HepG2 (cell line): Measurements from ENCODE around the gene HMHB1. TPM values are rescaled to one million over a fixed set of nuclear protein-coding genes. Genes with fewer than 3 reads are reported as not detected.

ENCODE experiments used
- ATAC-seq: fragments of 200-7000 bp; cut with Tn5 transposase; 3 replicates; pipeline ENCODE4 v1.9.1; 2020; ENCODE audit warnings: mild to moderate bottlenecking, moderate library complexity
- BruUV-seq: library from RNA; stranded (reverse); fragments of 400-500 nt; replicated peaks from 2 replicates; lab custom pipeline; 2021; lab: Mats Ljungman, UMichigan
- CTCF ChIA-PET: fragments of 300-600 bp; formaldehyde crosslinking; extraction: SDS; loops from one replicate; lab custom pipeline; 2021; ENCODE audit warnings: low total read pairs, inconsistent platforms, low intra/inter-chr PET ratio; lab: Yijun Ruan, JAX
- POLR2A ChIA-PET: fragments of 350-600 bp; sonication (Branson Sonifier 250); formaldehyde crosslinking; loops from one replicate; lab custom pipeline; 2020; ENCODE audit warnings: antibody characterized with exemption, inconsistent platforms; lab: Yijun Ruan, JAX
- DNase-seq: peaks from one replicate; pipeline ENCODE4 v3.0.0-alpha.2; 2015; ENCODE audit warnings: low spot score
- FAIRE-seq: peaks from 3 replicates; lab custom pipeline; 2011; peaks lifted over from hg19 to GRCh38; lab: Jason Lieb, UNC
- H2AFZ ChIP-seq: one replicate; pipeline ENCODE4 v1.6.1; 2011; ENCODE audit warnings: low read length, inconsistent platforms
- H3K27ac ChIP-seq: fragments of 300-600 bp; 3 replicates; pipeline ENCODE4 v1.8.0; 2011; ENCODE audit warnings: mixed run types, mild to moderate bottlenecking, mixed read lengths, low read length, inconsistent platforms; ENCODE audit not compliant: insufficient read depth; ENCODE audit errors: extremely low read length
- H3K27me3 ChIP-seq, 2 experiments: fragments of 200-600 bp in 1 of 2; 2 replicates in 1 of 2; 3 replicates in 1 of 2; pipeline versions ENCODE4 v1.6.0 to v1.8.0; 2011; ENCODE audit warnings: low read length in 2 of 2, mild to moderate bottlenecking in 2 of 2, moderate library complexity in 2 of 2, inconsistent platforms in 1 of 2; ENCODE audit not compliant: insufficient read depth in 2 of 2, control insufficient read depth in 1 of 2
- H3K36me3 ChIP-seq, 2 experiments: fragments of 200-600 bp in 1 of 2; replicated peaks in 1 of 2; 2 replicates in 1 of 2; 3 replicates in 1 of 2; pipeline versions ENCODE4 v1.5.1 to v1.8.0; 2011; ENCODE audit warnings: low read length in 2 of 2, inconsistent platforms in 1 of 2; ENCODE audit not compliant: insufficient read depth in 2 of 2, control insufficient read depth in 1 of 2
- H3K4me1 ChIP-seq: 2 replicates; pipeline ENCODE4 v1.5.1; 2012; ENCODE audit warnings: low read length, inconsistent platforms; ENCODE audit not compliant: insufficient read depth
- H3K4me2 ChIP-seq: 2 replicates; pipeline ENCODE4 v1.6.0; 2011; ENCODE audit warnings: low read depth, low read length, inconsistent platforms
- H3K4me3 ChIP-seq, 3 experiments: fragments of 200-600 bp in 1 of 3; sonication (generic), shearing (Covaris generic) in 1 of 3; replicated peaks in 1 of 3; 2 replicates each; pipeline ENCODE4 v1.5.1; 2011 to 2016; ENCODE audit warnings: low read length in 3 of 3, inconsistent platforms in 2 of 3, low read depth in 2 of 3, mild to moderate bottlenecking in 2 of 3, control low read depth in 1 of 3, mixed read lengths in 1 of 3; ENCODE audit not compliant: insufficient read depth in 1 of 3
- H3K79me2 ChIP-seq: one replicate; pipeline ENCODE4 v1.6.1; 2011; ENCODE audit warnings: low read length, inconsistent platforms; ENCODE audit not compliant: insufficient read depth
- H3K9ac ChIP-seq: 2 replicates; pipeline ENCODE4 v1.6.0; 2011; ENCODE audit warnings: mild to moderate bottlenecking, low read depth, low read length, inconsistent platforms; ENCODE audit not compliant: insufficient read depth
- H3K9me3 ChIP-seq: 2 replicates; pipeline ENCODE4 v1.5.1; 2012; ENCODE audit warnings: mild to moderate bottlenecking, low read length
- H4K20me1 ChIP-seq: 2 replicates; pipeline ENCODE4 v1.6.0; 2011; ENCODE audit warnings: inconsistent platforms, mild to moderate bottlenecking, low read length, moderate library complexity; ENCODE audit not compliant: insufficient read depth
- HMGXB3 ChIP-seq: sonication (generic); formaldehyde crosslinking; IDR thresholded peaks from 2 replicates; pipeline ENCODE4 v1.4.0; 2020; ENCODE audit warnings: missing genetic modification reagents, borderline replicate concordance
- KDM4B ChIP-seq: sonication (generic); formaldehyde crosslinking; IDR thresholded peaks from 2 replicates; pipeline ENCODE4 v1.4.0; 2020; ENCODE audit warnings: missing genetic modification reagents
- SMAD9 ChIP-seq: sonication (generic); formaldehyde crosslinking; IDR thresholded peaks from 2 replicates; pipeline ENCODE4 v1.5.1; 2020; ENCODE audit warnings: mild to moderate bottlenecking, missing genetic modification reagents
- SP5 ChIP-seq: IDR thresholded peaks from 2 replicates; pipeline ENCODE4 v1.6.1; 2016; ENCODE audit warnings: low read depth, borderline replicate concordance
- TEAD2 ChIP-seq: sonication (generic); formaldehyde crosslinking; IDR thresholded peaks from 2 replicates; pipeline ENCODE4 v1.9.0; 2021; ENCODE audit warnings: missing genetic modification reagents
- ZNF7 ChIP-seq: IDR thresholded peaks from 2 replicates; pipeline ENCODE4 v1.6.1; 2016; ENCODE audit warnings: missing biosample characterization, missing genetic modification reagents
- WGBS: methylation state at CpG from one replicate; pipeline ENCODE4 v1.1.6; 2017; ENCODE audit warnings: low lambda C conversion rate; 5-methylcytosine and 5-hydroxymethylcytosine counted together
- in situ Hi-C: cut with HindIII; loops from 2 replicates; pipeline ENCODE4 v1.10.0; 2017; ENCODE audit warnings: low pct_unique_long_range_greater_than_20kb; ENCODE audit not compliant: extremely low pct_ligation_motif_present
- intact Hi-C: fragments of 100-400 bp; cut with micrococcal nuclease; formaldehyde crosslinking; loops from one replicate; pipeline ENCODE4 v1.10.0; 2022; ENCODE audit not compliant: unreplicated experiment
- polyA plus RNA-seq, 8 experiments: library from polyadenylated mRNA; depleted of rRNA in 3 of 8; stranded (reverse) in 7 of 8; unstranded in 1 of 8; fragments of >200 nt; fragmentation: Illumina TruSeq in 4 of 8; extraction: Trizol in 4 of 8; gene quantifications; 2 replicates each; pipeline versions ENCODE4 v1.2.1 to v1.2.3, GENCODE V29; 2011 to 2016; ENCODE audit warnings: low read depth in 4 of 8, missing spikeins in 1 of 8, mixed read lengths in 1 of 8; ENCODE audit not compliant: insufficient read depth in 1 of 8
- total RNA-seq, 5 experiments: library from RNA; depleted of rRNA; stranded (reverse); fragments of >200 nt; fragmentation: Illumina TruSeq; extraction: Trizol; gene quantifications; 2 replicates each; pipeline ENCODE4 v1.2.3, GENCODE V29; 2016; ENCODE audit warnings: low read depth in 1 of 5
- TF ChIP-seq, protein P1 (sequence below): sonication (generic); formaldehyde crosslinking; conservative IDR thresholded peaks from 2 replicates; pipeline ENCODE4 v1.4.0; 2020; ENCODE audit warnings: mild to moderate bottlenecking, missing genetic modification reagents, moderate library complexity
- TF ChIP-seq, protein P2 (sequence below): sonication (generic); formaldehyde crosslinking; IDR thresholded peaks from 2 replicates; pipeline ENCODE4 v1.4.0; 2020; ENCODE audit warnings: missing genetic modification reagents, borderline replicate concordance

Gene HMHB1
- total and polyA plus RNA-seq, 2 of the 13 experiments (the other 11 are each of a cell fraction or from before 2014, with no cell fraction given), result not detected

DNA sequence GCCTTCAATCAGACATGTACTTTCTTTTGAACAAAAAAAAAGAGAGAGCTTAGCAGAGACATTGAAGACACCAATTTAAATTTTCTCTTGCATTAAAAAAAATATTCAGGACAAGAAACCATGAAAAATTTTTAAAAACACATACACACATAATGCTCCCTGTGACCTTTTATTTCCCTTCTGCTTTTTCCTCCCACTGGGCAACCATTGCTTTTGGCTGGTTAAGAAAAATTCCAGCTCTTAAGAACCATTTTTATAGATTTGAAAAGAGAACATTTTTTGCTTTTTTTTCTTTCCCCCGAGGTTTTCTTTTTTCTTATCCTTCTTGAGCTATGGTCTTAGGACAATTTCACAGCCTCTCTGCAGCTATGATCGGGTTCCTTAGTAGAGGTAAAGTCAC lies 6.1 kb upstream of the HMHB1 start (continued):
- TF ChIP-seq HMGXB3 (no peak), KDM4B (CRISPR knock-in tag) (no peak), SP5 (CRISPR knock-in tag) (no peak)

DNA sequence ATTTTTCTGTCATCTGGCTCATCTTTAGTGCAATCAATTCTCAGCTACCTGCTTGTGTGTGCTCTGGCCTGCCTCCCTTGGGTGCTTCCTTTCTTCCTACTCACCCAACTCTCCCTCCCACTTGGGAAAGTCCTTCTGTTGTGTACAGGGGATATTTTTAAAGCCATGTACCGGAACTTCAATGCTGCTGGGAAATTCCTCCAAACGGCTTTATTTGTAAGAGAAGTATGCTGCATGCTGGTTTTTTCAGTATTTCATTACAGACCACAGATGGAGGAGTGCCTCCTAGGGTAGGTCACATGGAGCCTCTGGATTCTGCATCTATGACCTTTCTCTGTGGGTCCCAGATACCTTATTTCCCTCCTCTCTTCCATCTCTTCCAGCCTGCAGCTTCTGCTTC lies 5.4 kb upstream of the HMHB1 start:
- Histone ChIP-seq H3K4me2 (no peak overlapping the region), H3K4me3 (no peak overlapping the region), H3K79me2 (no peaks in the 10 kb centered on the region), H3K36me3 (no peaks in the 10 kb centered on the region), H3K4me1 (no peaks in the 10 kb centered on the region), H3K9me3 (no peaks in the 10 kb centered on the region), H4K20me1 (no peaks in the 10 kb centered on the region; the same call in 1 of the 2 replicates), H3K27me3 (peaks cover 0 to 4% of the 10 kb centered on the region in 2 experiments; a peak in 1 of 5 replicates), H3K27ac (no peak overlapping the region), H3K9ac (no peak overlapping the region), H2AFZ (no peak overlapping the region)
- intact Hi-C loops, result no loop called here
- CTCF ChIA-PET, result no interaction called here
- POLR2A ChIA-PET, result no interaction called here
- TF ChIP-seq, protein P1, sequence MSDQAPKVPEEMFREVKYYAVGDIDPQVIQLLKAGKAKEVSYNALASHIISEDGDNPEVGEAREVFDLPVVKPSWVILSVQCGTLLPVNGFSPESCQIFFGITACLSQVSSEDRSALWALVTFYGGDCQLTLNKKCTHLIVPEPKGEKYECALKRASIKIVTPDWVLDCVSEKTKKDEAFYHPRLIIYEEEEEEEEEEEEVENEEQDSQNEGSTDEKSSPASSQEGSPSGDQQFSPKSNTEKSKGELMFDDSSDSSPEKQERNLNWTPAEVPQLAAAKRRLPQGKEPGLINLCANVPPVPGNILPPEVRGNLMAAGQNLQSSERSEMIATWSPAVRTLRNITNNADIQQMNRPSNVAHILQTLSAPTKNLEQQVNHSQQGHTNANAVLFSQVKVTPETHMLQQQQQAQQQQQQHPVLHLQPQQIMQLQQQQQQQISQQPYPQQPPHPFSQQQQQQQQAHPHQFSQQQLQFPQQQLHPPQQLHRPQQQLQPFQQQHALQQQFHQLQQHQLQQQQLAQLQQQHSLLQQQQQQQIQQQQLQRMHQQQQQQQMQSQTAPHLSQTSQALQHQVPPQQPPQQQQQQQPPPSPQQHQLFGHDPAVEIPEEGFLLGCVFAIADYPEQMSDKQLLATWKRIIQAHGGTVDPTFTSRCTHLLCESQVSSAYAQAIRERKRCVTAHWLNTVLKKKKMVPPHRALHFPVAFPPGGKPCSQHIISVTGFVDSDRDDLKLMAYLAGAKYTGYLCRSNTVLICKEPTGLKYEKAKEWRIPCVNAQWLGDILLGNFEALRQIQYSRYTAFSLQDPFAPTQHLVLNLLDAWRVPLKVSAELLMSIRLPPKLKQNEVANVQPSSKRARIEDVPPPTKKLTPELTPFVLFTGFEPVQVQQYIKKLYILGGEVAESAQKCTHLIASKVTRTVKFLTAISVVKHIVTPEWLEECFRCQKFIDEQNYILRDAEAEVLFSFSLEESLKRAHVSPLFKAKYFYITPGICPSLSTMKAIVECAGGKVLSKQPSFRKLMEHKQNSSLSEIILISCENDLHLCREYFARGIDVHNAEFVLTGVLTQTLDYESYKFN (CRISPR knock-in tag), result no peak
- TF ChIP-seq SMAD9 (CRISPR knock-in tag) (no peak), ZNF7 (CRISPR knock-in tag) (no peak), TEAD2 (CRISPR knock-in tag) (no peak)
- TF ChIP-seq, protein P2, sequence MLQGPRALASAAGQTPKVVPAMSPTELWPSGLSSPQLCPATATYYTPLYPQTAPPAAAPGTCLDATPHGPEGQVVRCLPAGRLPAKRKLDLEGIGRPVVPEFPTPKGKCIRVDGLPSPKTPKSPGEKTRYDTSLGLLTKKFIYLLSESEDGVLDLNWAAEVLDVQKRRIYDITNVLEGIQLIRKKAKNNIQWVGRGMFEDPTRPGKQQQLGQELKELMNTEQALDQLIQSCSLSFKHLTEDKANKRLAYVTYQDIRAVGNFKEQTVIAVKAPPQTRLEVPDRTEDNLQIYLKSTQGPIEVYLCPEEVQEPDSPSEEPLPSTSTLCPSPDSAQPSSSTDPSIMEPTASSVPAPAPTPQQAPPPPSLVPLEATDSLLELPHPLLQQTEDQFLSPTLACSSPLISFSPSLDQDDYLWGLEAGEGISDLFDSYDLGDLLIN (CRISPR knock-in tag), result no peak
- DNase-seq, result no peak
- no peak for FAIRE-seq
- BruUV-seq, result no TSS peak
- in situ Hi-C loops, result loop anchor here (25.0 kb wide), 1 partner anchor 369 kb away; no protein-coding TSS in a partner anchor
- no peak for ATAC-seq
- WGBS, result 23% methylated on average over 2 of the region's 2 CpGs
